Neural cell (in vitro differentiated cells): Measurements from ENCODE around the gene CRYGS. TPM values are rescaled to one million over a fixed set of nuclear protein-coding genes. Genes with fewer than 3 reads are reported as not detected.

ENCODE experiments used
- H2AFZ ChIP-seq: fragments of 200-600, 300-800 bp; sonication (generic), shearing (Covaris generic); 2 replicates; pipeline ENCODE4 v1.6.0; 2014; ENCODE audit warnings: low read depth, mild to moderate bottlenecking, antibody characterized with exemption, low read length, moderate library complexity
- H3F3A ChIP-seq: fragments of 200-600 bp; shearing (Covaris generic); 2 replicates; pipeline ENCODE4 v1.6.1; 2016; ENCODE audit warnings: mild to moderate bottlenecking, moderate library complexity, mixed read lengths, antibody characterized with exemption, low read length; ENCODE audit not compliant: insufficient read depth, poor library complexity, severe bottlenecking
- H3K27ac ChIP-seq: fragments of 200-600, 300-800 bp; sonication (generic), shearing (Covaris generic); 2 replicates; pipeline ENCODE4 v1.5.1; 2014; ENCODE audit warnings: mild to moderate bottlenecking, low read length, moderate library complexity
- H3K27me3 ChIP-seq: fragments of 300-800, 200-600 bp; sonication (generic), shearing (Covaris generic); 2 replicates; pipeline ENCODE4 v1.6.0; 2014; ENCODE audit warnings: mild to moderate bottlenecking, low read depth, low read length, moderate library complexity; ENCODE audit not compliant: insufficient read depth
- H3K36me3 ChIP-seq: fragments of 300-800, 200-600 bp; sonication (generic), shearing (Covaris generic); 2 replicates; pipeline ENCODE4 v1.5.1; 2014; ENCODE audit warnings: mild to moderate bottlenecking, antibody characterized with exemption, low read length, moderate library complexity; ENCODE audit not compliant: insufficient read depth
- H3K4me2 ChIP-seq: fragments of 300-800, 200-600 bp; sonication (generic), shearing (Covaris generic); 2 replicates; pipeline ENCODE4 v1.6.0; 2014; ENCODE audit warnings: mild to moderate bottlenecking, low read length
- H3K4me3 ChIP-seq: fragments of 300-800, 200-600 bp; sonication (generic), shearing (Covaris generic); 2 replicates; pipeline ENCODE4 v1.5.1; 2014; ENCODE audit warnings: mild to moderate bottlenecking, low read length, moderate library complexity
- H3K79me2 ChIP-seq: fragments of 200-600 bp; shearing (Covaris generic); replicated peaks from 2 replicates; pipeline ENCODE4 v1.6.0; 2014; ENCODE audit warnings: mild to moderate bottlenecking, low read length, moderate library complexity; ENCODE audit not compliant: insufficient read depth
- H3K9ac ChIP-seq: fragments of 300-800, 200-600 bp; sonication (generic), shearing (Covaris generic); 2 replicates; pipeline ENCODE4 v1.6.1; 2016; ENCODE audit warnings: mild to moderate bottlenecking, low read length, mixed read lengths
- H3K9me2 ChIP-seq: fragments of 200-600 bp; shearing (Covaris generic); 2 replicates; pipeline ENCODE4 v1.6.1; 2016; ENCODE audit warnings: mild to moderate bottlenecking, low read length, mixed read lengths; ENCODE audit not compliant: insufficient read depth
- H3K9me3 ChIP-seq: fragments of 200-600, 300-800 bp; sonication (generic), shearing (Covaris generic); 2 replicates; pipeline ENCODE4 v1.6.1; 2016; ENCODE audit warnings: mild to moderate bottlenecking, mixed run types, low read length, moderate library complexity, mixed read lengths
- H4K20me1 ChIP-seq: fragments of 200-600 bp; shearing (Covaris generic); 2 replicates; pipeline ENCODE4 v1.6.1; 2016; ENCODE audit warnings: mild to moderate bottlenecking, mixed run types; ENCODE audit not compliant: insufficient read depth
- CTCF ChIP-seq: fragments of 450-650 bp; IDR thresholded peaks from 2 replicates; pipeline ENCODE4 v1.5.1; 2014; ENCODE audit warnings: antibody characterized with exemption, mild to moderate bottlenecking, moderate library complexity; ENCODE audit not compliant: poor library complexity, severe bottlenecking
- EP300 ChIP-seq: fragments of 450-650 bp; conservative IDR thresholded peaks from 2 replicates; pipeline ENCODE4 v1.6.1; 2014; ENCODE audit warnings: antibody characterized with exemption, mild to moderate bottlenecking, moderate library complexity; ENCODE audit not compliant: poor library complexity, severe bottlenecking
- EZH2 ChIP-seq: fragments of 200-600, 300-800 bp; shearing (Covaris generic), sonication (generic); IDR thresholded peaks from 2 replicates; pipeline ENCODE4 v1.6.1; 2014; ENCODE audit warnings: antibody characterized with exemption, low read length, borderline replicate concordance, mild to moderate bottlenecking; ENCODE audit not compliant: insufficient read depth, poor library complexity, severe bottlenecking
- MXI1 ChIP-seq: fragments of 450-650 bp; conservative IDR thresholded peaks from 2 replicates; pipeline ENCODE4 v1.6.1; 2014; ENCODE audit warnings: antibody characterized with exemption, mild to moderate bottlenecking; ENCODE audit not compliant: poor library complexity, severe bottlenecking
- POLR2AphosphoS5 ChIP-seq: IDR thresholded peaks from 2 replicates; pipeline ENCODE4 v1.6.1; 2012
- RAD21 ChIP-seq: fragments of 450-650 bp; conservative IDR thresholded peaks from 2 replicates; pipeline ENCODE4 v1.6.1; 2014; ENCODE audit warnings: antibody characterized with exemption, mild to moderate bottlenecking, moderate library complexity
- REST ChIP-seq: IDR thresholded peaks from 2 replicates; pipeline ENCODE4 v1.6.1; 2012; ENCODE audit warnings: borderline replicate concordance
- SMC3 ChIP-seq: fragments of 450-650 bp; conservative IDR thresholded peaks from 2 replicates; pipeline ENCODE4 v1.6.1; 2014; ENCODE audit warnings: antibody characterized with exemption, mild to moderate bottlenecking, moderate library complexity; ENCODE audit not compliant: poor library complexity
- TAF1 ChIP-seq: IDR thresholded peaks from 2 replicates; pipeline ENCODE4 v1.6.1; 2012; ENCODE audit warnings: low read depth
- polyA plus RNA-seq: library from polyadenylated mRNA; depleted of rRNA; stranded (reverse); fragments of >200 nt; gene quantifications from 2 replicates; pipeline ENCODE4 v1.2.3, GENCODE V29; 2014

CRYGS gene
- polyA plus RNA-seq, 1 donor from 2014 or later: 7.7 TPM

GRCh38 chr3:186540221-186540834 is 3.9 kb downstream of the CRYGS start:
- Histone ChIP-seq H3K9ac (no peak overlapping the region), H3K9me2 (no peaks in the 10 kb centered on the region), H3K79me2 (no peaks in the 10 kb centered on the region), H3K27ac (no peak overlapping the region), H3K27me3 (no peaks in the 10 kb centered on the region), H3K9me3 (no peaks in the 10 kb centered on the region), H3K36me3 (peaks cover 11% of the 10 kb centered on the region), H2AFZ (no peak overlapping the region), H3K4me3 (no peak overlapping the region), H3K4me2 (no peak overlapping the region), H3F3A (no peaks in the 10 kb centered on the region), H4K20me1 (no peaks in the 10 kb centered on the region)
- no peak for TF ChIP-seq MXI1
- peak; percentile 92 for TF ChIP-seq CTCF
- TF ChIP-seq RAD21: peak; percentile 95
- TF ChIP-seq SMC3: peak; percentile 98

GRCh38 chr3:186538779-186539178 is 5.4 kb downstream of the CRYGS start:
- Histone ChIP-seq H3K27me3 (no peaks in the 10 kb centered on the region), H3K9me2 (no peaks in the 10 kb centered on the region), H3K9ac (no peak overlapping the region), H3K79me2 (no peaks in the 10 kb centered on the region), H3F3A (no peaks in the 10 kb centered on the region), H2AFZ (no peak overlapping the region), H3K4me2 (no peak overlapping the region), H3K4me3 (no peak overlapping the region), H4K20me1 (no peaks in the 10 kb centered on the region), H3K9me3 (no peaks in the 10 kb centered on the region), H3K27ac (no peak overlapping the region), H3K36me3 (no peaks in the 10 kb centered on the region)
- TF ChIP-seq POLR2AphosphoS5: no peak
- no peak for TF ChIP-seq TAF1
- TF ChIP-seq EP300: no peak
- TF ChIP-seq EZH2: no peak
- TF ChIP-seq RAD21: no peak
- TF ChIP-seq CTCF: no peak
- no peak for TF ChIP-seq REST
- no peak for TF ChIP-seq MXI1
- no peak for TF ChIP-seq SMC3
